GM12892 (cell line): ENCODE data around the gene MCM3AP.

Experiments
- DNase-seq: peaks from one replicate; pipeline ENCODE4 v3.0.0; 2011; ENCODE audit not compliant: insufficient read length
- FAIRE-seq: peaks from 2 replicates; lab custom pipeline; 2011; peaks lifted over from hg19 to GRCh38; lab: Jason Lieb, UNC
- POLR2A ChIP-seq: IDR thresholded peaks from 2 replicates; pipeline ENCODE4 v1.6.1; 2011; ENCODE audit warnings: low read depth, low read length, control low read depth
- POLR2AphosphoS5 ChIP-seq: IDR thresholded peaks from 2 replicates; pipeline ENCODE4 v1.6.1; 2011; ENCODE audit warnings: low read depth, low read length, control low read depth
- TAF1 ChIP-seq: IDR thresholded peaks from 2 replicates; pipeline ENCODE4 v1.6.1; 2011; ENCODE audit warnings: low read depth, mild to moderate bottlenecking, control low read depth, low read length, borderline replicate concordance

Gene MCM3AP

GRCh38 chr21:46220275-46220810 is 65.1 kb downstream of the MCM3AP start:
- TF ChIP-seq POLR2AphosphoS5: no peak
- no peak for TF ChIP-seq POLR2A
- TF ChIP-seq TAF1: no peak
- DNase-seq (no peak), FAIRE-seq (no peak)

- TF ChIP-seq TAF1 (no peak), POLR2A (no peak), POLR2AphosphoS5 (no peak)
- DNase-seq (no peak), FAIRE-seq (no peak)
Measured at GRCh38 chr21:46219591-46220239, 65.7 kb downstream of the MCM3AP start.

DNA sequence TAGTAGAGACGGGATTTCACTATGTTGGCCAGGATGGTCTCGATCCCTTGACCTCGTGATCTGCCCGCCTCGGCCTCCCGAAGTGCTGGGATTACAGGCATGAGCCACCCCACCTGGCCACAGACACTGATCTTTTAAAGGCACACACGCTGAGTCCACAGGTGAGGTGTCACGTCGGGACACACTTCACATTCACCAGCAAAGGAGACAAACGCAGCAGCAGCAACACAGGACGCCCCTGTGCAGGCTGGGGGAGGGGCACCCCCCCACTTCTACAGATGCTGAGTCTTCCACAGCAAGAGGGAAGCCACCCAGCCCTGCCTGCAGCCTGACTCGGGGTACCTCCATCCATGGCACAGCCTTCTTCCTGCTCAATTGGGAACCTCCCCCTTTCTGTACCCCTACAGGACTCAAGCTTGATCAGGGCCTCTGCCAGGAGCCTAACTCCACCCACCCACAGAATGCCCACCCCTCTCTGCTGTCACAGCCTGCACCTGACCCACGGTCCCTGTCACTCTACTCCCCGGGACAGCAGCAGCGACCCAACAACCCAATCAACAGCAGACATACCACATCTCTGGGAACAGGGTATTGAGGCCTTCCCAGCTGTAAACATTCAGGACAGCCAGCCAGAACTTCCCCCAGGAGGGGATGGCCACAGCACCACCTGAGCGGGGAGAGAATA is 66.4 kb downstream of the MCM3AP start:
- TF ChIP-seq POLR2A: no peak
- TF ChIP-seq POLR2AphosphoS5: no peak
- no peak for TF ChIP-seq TAF1
- FAIRE-seq: no peak
- DNase-seq: no peak

GRCh38 chr21:46217511-46218196 is 67.8 kb downstream of the MCM3AP start:
- FAIRE-seq (no peak), DNase-seq (no peak)
- TF ChIP-seq POLR2A (no peak), POLR2AphosphoS5 (no peak), TAF1 (no peak)

GRCh38 chr21:46216132-46216747 is 69.2 kb downstream of the MCM3AP start:
- TF ChIP-seq TAF1 (no peak), POLR2AphosphoS5 (no peak), POLR2A (no peak)

DNA sequence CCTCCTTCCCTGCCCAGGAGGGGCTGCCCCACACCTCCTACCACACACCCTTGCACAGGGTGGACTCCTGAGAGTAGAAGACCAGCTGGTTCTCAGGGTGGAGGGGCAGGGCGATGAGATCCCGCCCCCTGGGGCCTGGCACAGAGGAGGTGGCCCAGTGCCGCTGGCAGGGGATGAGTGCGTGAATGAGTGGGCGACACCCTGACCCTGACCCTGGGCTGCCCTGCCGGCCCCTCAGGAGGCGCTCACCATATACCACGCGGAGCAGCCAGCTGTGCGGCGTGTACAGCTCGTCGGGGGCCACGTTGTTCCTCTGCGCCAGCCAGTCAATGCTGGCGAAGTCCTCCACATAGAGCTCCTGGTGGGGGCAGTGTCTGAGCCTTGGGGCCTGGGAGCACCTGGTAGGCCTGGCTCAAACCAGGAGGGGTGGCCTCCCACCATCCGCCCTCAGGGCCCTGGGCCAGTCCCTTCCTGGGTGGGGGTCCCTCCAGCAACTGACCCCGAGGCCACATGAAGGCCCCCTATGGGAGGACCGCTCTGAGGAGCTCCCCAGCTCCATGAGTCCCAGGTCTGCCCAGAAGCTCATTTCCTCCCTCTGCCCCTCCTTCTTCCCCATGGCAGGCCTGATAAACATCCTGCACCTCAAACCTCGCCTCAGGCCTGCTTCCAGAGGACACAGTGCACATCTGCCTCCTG is 69.8 kb downstream of the MCM3AP start:
- FAIRE-seq: peak; percentile 5
- peak; percentile 9 for DNase-seq
- TF ChIP-seq TAF1 (no peak), POLR2AphosphoS5 (no peak), POLR2A (no peak)

More at GRCh38 chr21:46216132-46216747, 69.2 kb downstream of the MCM3AP start:
- no peak for DNase-seq
- FAIRE-seq: no peak

GRCh38 chr21:46214478-46215340 is 70.7 kb downstream of the MCM3AP start:
- no peak for FAIRE-seq
- DNase-seq: no peak
- TF ChIP-seq POLR2A: no peak
- no peak for TF ChIP-seq POLR2AphosphoS5
- TF ChIP-seq TAF1: no peak

- no peak for FAIRE-seq
- DNase-seq: no peak
- TF ChIP-seq TAF1 (no peak), POLR2AphosphoS5 (no peak), POLR2A (no peak)
Measured at GRCh38 chr21:46213620-46214286, 71.7 kb downstream of the MCM3AP start.

GRCh38 chr21:46212721-46213484 is 72.5 kb downstream of the MCM3AP start:
- FAIRE-seq: no peak
- TF ChIP-seq TAF1 (no peak), POLR2A (no peak), POLR2AphosphoS5 (no peak)
- DNase-seq: peak; percentile 3
